CD4-positive, alpha-beta T cell (primary cell): ENCODE results near the gene DHRSX. TPM values are rescaled to one million over a fixed set of nuclear protein-coding genes. Genes with fewer than 3 reads are reported as not detected.
"Not testable (repeated sequence)": the region's sequence is repeated elsewhere in the genome, so short reads cannot be mapped to it uniquely, and the experiment has no call there.

Experiments
- ATAC-seq: fragments of 200-7000 bp; cut with Tn5 transposase; one replicate; pipeline ENCODE4 v1.10.0; 2022; ENCODE audit warnings: mild to moderate bottlenecking; ENCODE audit not compliant: poor library complexity
- CTCF ChIA-PET: fragments of 350-600 bp; sonication (Branson Sonifier 250); formaldehyde crosslinking; loops from one replicate; lab custom pipeline; 2021; ENCODE audit warnings: antibody characterized with exemption, inconsistent platforms; lab: Charles Lee
- POLR2A ChIA-PET: fragments of 350-600 bp; sonication (Branson Sonifier 250); formaldehyde crosslinking; loops from one replicate; lab custom pipeline; 2021; ENCODE audit warnings: antibody characterized with exemption, inconsistent platforms; lab: Charles Lee
- DNase-seq, 14 experiments: peaks; one replicate each; pipeline ENCODE4 v3.0.0-alpha.2; 2013 to 2020; ENCODE audit warnings: mixed read lengths in 2 of 14
- H3K27ac ChIP-seq, 2 donors: one replicate each; pipeline versions ENCODE4 v1.5.1 to v1.7.0; 2013; ENCODE audit warnings: low read length in 2 of 2, low read depth in 1 of 2, mild to moderate bottlenecking in 1 of 2
- H3K27me3 ChIP-seq, 2 experiments: 1 replicate in 1 of 2; 2 replicates in 1 of 2; pipeline versions ENCODE4 v1.6.1 to v1.7.0; 2013; ENCODE audit warnings: low read length in 2 of 2, control low read depth in 1 of 2, mild to moderate bottlenecking in 1 of 2, moderate library complexity in 1 of 2; ENCODE audit not compliant: insufficient read depth in 2 of 2, control insufficient read depth in 1 of 2
- H3K36me3 ChIP-seq: one replicate; pipeline ENCODE4 v1.6.1; 2013; ENCODE audit warnings: low read length, control low read depth; ENCODE audit not compliant: insufficient read depth
- H3K4me1 ChIP-seq: one replicate; pipeline ENCODE4 v1.6.1; 2013; ENCODE audit warnings: low read length, control low read depth; ENCODE audit not compliant: insufficient read depth
- H3K4me3 ChIP-seq: one replicate; pipeline ENCODE4 v1.5.1; 2013; ENCODE audit warnings: mild to moderate bottlenecking, low read length, moderate library complexity
- H3K9me3 ChIP-seq, 2 experiments: 1 replicate in 1 of 2; 2 replicates in 1 of 2; pipeline versions ENCODE4 v1.6.1 to v1.7.0; 2013; ENCODE audit warnings: low read length in 2 of 2, mild to moderate bottlenecking in 2 of 2, control low read depth in 1 of 2, moderate library complexity in 1 of 2; ENCODE audit not compliant: control insufficient read depth in 1 of 2, insufficient read depth in 1 of 2
- H3K27ac Mint-ChIP-seq: one replicate; pipeline ENCODE4 v1.8.0; 2020; ENCODE audit warnings: mixed read lengths
- H3K27me3 Mint-ChIP-seq: one replicate; pipeline ENCODE4 v1.8.0; 2021; ENCODE audit warnings: mixed read lengths
- H3K36me3 Mint-ChIP-seq: one replicate; pipeline ENCODE4 v1.8.0; 2021; ENCODE audit warnings: low read depth, mixed read lengths
- H3K4me1 Mint-ChIP-seq: one replicate; pipeline ENCODE4 v1.8.0; 2021; ENCODE audit warnings: low read depth, mixed read lengths
- H3K4me3 Mint-ChIP-seq: one replicate; pipeline ENCODE4 v1.8.0; 2020; ENCODE audit warnings: mild to moderate bottlenecking, mixed read lengths
- H3K9me3 Mint-ChIP-seq: one replicate; pipeline ENCODE4 v1.8.0; 2020; ENCODE audit warnings: mixed read lengths
- CTCF ChIP-seq: fragments of 200-600 bp; IDR thresholded peaks from one replicate; pipeline ENCODE4 v1.8.0; 2022; ENCODE audit warnings: antibody characterized with exemption, mild to moderate bottlenecking
- intact Hi-C, 2 experiments: fragments of 100-400 bp; cut with DNase I in 1 of 2; cut with micrococcal nuclease in 1 of 2; formaldehyde crosslinking; loops; one replicate each; pipeline versions ENCODE4 v1.15.1 to v1.9.0; 2023 to 2025; cut with DNase I, micrococcal nuclease
- total RNA-seq, 174 experiments: library from RNA in 2 of 174; stranded (reverse) in 2 of 174; gene quantifications; one replicate each; pipeline ENCODE4 v1.2.3 and lab custom pipeline; 2021 to 2026

The DHRSX gene
- total RNA-seq, 2 experiments from 2014 or later: 12.1 to 13.9 TPM

GRCh38 chrX:2464677-2465166 lies 36.1 kb downstream of the DHRSX start:
- ChIA-PET CTCF (no interaction called here), POLR2A (no interaction called here)
- H3K36me3 Mint-ChIP-seq: peaks cover 8% of the 10 kb centered on the region
- Histone ChIP-seq H3K27ac (no peak overlapping the region), H3K4me1 (no peaks in the 10 kb centered on the region), H3K4me3 (no peak overlapping the region), H3K36me3 (no peaks in the 10 kb centered on the region), H3K27me3 (no peaks in the 10 kb centered on the region), H3K9me3 (no peaks in the 10 kb centered on the region)
- no peak for DNase-seq
- peaks cover 4% of the 10 kb centered on the region for H3K4me1 Mint-ChIP-seq
- intact Hi-C loops: no loop called here
- no peak for ATAC-seq
- no peak overlapping the region for H3K4me3 Mint-ChIP-seq
- no peak overlapping the region for H3K27ac Mint-ChIP-seq
- no peak for TF ChIP-seq CTCF
- H3K9me3 Mint-ChIP-seq: no peaks in the 10 kb centered on the region
- no peaks in the 10 kb centered on the region for H3K27me3 Mint-ChIP-seq

DNA sequence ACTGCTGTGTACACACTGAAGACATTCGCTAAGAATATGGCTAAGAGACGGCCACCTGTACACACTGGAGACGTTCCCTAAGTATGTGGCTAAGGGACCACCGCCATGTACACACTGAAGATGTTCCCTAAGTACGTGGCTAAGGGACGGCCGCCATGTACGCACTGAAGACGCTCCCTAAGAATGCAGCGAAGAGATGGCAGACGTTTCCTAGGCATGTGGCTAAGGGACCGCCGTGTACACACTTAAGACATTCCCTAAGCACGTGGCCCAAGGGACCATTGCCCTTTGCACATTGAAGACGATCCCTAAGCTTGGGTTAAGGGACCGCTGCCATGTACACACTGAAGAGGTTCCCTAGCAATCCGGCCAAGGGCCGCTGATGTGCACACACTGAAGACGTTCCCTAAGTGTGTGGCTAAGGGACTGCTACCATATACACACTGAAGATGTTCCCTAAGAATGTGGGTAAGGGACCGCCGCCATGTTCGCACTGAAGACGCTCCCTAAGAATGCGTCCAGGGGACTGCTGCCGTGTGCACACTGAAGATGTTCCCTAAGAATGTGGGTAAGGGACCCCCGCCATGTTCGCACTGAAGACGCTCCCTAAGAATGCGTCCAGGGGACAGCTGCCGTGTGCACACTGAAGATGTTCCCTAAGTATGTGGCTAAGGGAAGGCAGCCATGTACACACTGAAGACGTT lies 36.7 kb downstream of the DHRSX start:
- CTCF ChIA-PET: no interaction called here
- intact Hi-C loops: no loop called here
- no peak overlapping the region for H3K4me3 Mint-ChIP-seq
- Histone ChIP-seq H3K27me3 (no peaks in the 10 kb centered on the region), H3K4me3 (no peak overlapping the region), H3K4me1 (no peaks in the 10 kb centered on the region), H3K36me3 (no peaks in the 10 kb centered on the region), H3K9me3 (no peaks in the 10 kb centered on the region), H3K27ac (no peak overlapping the region)
- POLR2A ChIA-PET: no interaction called here
- H3K27ac Mint-ChIP-seq: no peak overlapping the region
- no peaks in the 10 kb centered on the region for H3K27me3 Mint-ChIP-seq
- DNase-seq: no peak
- TF ChIP-seq CTCF: no peak
- H3K9me3 Mint-ChIP-seq: no peaks in the 10 kb centered on the region
- H3K4me1 Mint-ChIP-seq: peaks cover 4% of the 10 kb centered on the region
- H3K36me3 Mint-ChIP-seq: peaks cover 7% of the 10 kb centered on the region
- ATAC-seq: no peak

DNA sequence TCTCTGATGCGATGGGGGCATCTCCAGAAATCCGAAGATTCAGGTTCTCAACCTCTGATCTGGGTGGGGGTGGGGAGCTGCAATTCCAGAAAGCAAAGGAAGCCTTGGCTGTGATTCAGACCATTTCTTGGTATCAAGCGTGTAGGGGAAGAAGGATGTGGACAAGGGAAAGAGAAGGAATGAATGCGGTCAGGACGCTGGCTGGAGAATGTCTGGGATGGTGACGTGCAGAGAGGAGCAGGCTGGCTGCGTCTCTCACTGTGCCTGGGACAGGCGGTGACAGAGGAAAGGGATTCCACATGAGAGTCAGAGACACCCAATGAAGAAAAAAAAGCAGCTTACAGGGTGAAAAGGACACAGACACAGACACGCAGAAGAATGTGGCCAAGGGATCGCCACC lies 37.3 kb downstream of the DHRSX start:
- intact Hi-C loops, H3K27ac ChIP-seq, H3K9me3 Mint-ChIP-seq, H3K4me1 ChIP-seq, CTCF ChIA-PET, H3K36me3 Mint-ChIP-seq, H3K27me3 Mint-ChIP-seq, H3K27me3 ChIP-seq, H3K4me3 Mint-ChIP-seq, H3K9me3 ChIP-seq, H3K36me3 ChIP-seq, H3K27ac Mint-ChIP-seq, H3K4me3 ChIP-seq, ATAC-seq, POLR2A ChIA-PET, H3K4me1 Mint-ChIP-seq, DNase-seq: not testable (repeated sequence)

DNA sequence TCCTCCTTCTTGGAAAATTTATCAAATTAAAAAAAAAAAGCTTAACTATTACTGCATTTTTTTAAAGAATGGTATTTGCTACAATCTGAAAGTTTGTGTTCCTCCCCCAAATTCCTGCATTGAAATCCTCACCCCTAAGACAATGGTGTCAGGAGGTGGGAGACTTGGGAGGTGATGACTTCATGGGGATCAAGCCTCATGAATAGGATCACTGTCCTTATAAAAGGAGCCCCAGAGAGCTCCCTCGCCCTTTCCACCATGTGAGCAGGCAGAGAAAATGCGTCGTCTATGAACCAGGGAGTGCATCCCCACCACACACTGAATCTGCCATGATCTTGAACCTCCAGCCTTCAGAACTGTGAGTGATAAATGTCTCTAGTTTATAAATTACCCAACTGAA lies 38.0 kb downstream of the DHRSX start:
- Mint-ChIP-seq H3K36me3 (peaks cover 11% of the 10 kb centered on the region), H3K27ac (no peak overlapping the region), H3K4me1 (peaks cover 4% of the 10 kb centered on the region), H3K9me3 (no peaks in the 10 kb centered on the region), H3K4me3 (no peak overlapping the region), H3K27me3 (no peaks in the 10 kb centered on the region)
- Histone ChIP-seq H3K27ac (no peak overlapping the region), H3K27me3 (no peaks in the 10 kb centered on the region), H3K4me3 (no peak overlapping the region), H3K9me3 (no peaks in the 10 kb centered on the region), H3K4me1 (no peaks in the 10 kb centered on the region), H3K36me3 (no peaks in the 10 kb centered on the region)
- DNase-seq: no peak
- no peak for ATAC-seq
- ChIA-PET CTCF (no interaction called here), POLR2A (no interaction called here)
- intact Hi-C loops: no loop called here
- TF ChIP-seq CTCF: no peak
